A549 (cell line): ENCODE measurements around the gene SZT2. TPM values are rescaled to one million over a fixed set of nuclear protein-coding genes. Genes with fewer than 3 reads are reported as not detected.
"Not testable (repeated sequence)": the region's sequence is repeated elsewhere in the genome, so short reads cannot be mapped to it uniquely, and the experiment has no call there.

Experiments
- ATAC-seq, 2 experiments: fragments of 200-7000 bp in 1 of 2; fragments of >200 bp in 1 of 2; cut with Nextera tagmentation in 1 of 2; cut with Tn5 transposase in 1 of 2; 3 replicates each; pipeline versions ENCODE4 v1.8.0 to v1.9.1; 2018 to 2020; ENCODE audit warnings: mild to moderate bottlenecking in 1 of 2, moderate library complexity in 1 of 2
- CTCF ChIA-PET: fragments of 300-600 bp; sonication (Branson Sonifier 250); formaldehyde crosslinking; extraction: SDS; loops from one replicate; lab custom pipeline; 2021; ENCODE audit warnings: antibody characterized with exemption, inconsistent platforms; lab: Yijun Ruan, JAX
- POLR2A ChIA-PET: fragments of 350-600 bp; formaldehyde crosslinking; extraction: SDS; loops from one replicate; lab custom pipeline; 2021; ENCODE audit warnings: antibody characterized with exemption, inconsistent platforms; lab: Yijun Ruan, JAX
- DNase-seq, 2 experiments: peaks; one replicate each; pipeline versions ENCODE4 v3.0.0 to v3.0.0-alpha.2; 2011 to 2016; ENCODE audit warnings: low read depth in 1 of 2, low spot score in 1 of 2
- FAIRE-seq: peaks from 2 replicates; lab custom pipeline; 2011; peaks lifted over from hg19 to GRCh38; lab: Jason Lieb, UNC
- H3K27ac ChIP-seq, 2 experiments: fragments of >200 bp; sonication (Bioruptor Twin); formaldehyde crosslinking; 3 replicates each; pipeline ENCODE4 v1.5.1; 2016 to 2017
- H3K4me1 ChIP-seq: fragments of >200 bp; sonication (Bioruptor Twin); formaldehyde crosslinking; 3 replicates; pipeline ENCODE4 v1.6.1; 2016
- H3K4me2 ChIP-seq: fragments of >200 bp; sonication (Bioruptor Twin); formaldehyde crosslinking; 3 replicates; pipeline ENCODE4 v1.6.1; 2016
- H3K4me3 ChIP-seq: fragments of >200 bp; sonication (Bioruptor Twin); formaldehyde crosslinking; 3 replicates; pipeline ENCODE4 v1.5.1; 2016
- H3K9me3 ChIP-seq: fragments of >200 bp; sonication (Bioruptor Twin); formaldehyde crosslinking; 3 replicates; pipeline ENCODE4 v1.6.1; 2016
- ATOH8 ChIP-seq: fragments of 250-450 bp; sonication (Bioruptor Pico); IDR thresholded peaks from 2 replicates; pipeline ENCODE4 v1.5.0; 2020; ENCODE audit warnings: low read depth, mild to moderate bottlenecking, moderate library complexity
- CEBPB ChIP-seq, 2 experiments: fragments of >200 bp in 1 of 2; sonication (Bioruptor Twin) in 1 of 2; formaldehyde crosslinking in 1 of 2; IDR thresholded peaks; 2 replicates each; pipeline ENCODE4 v1.6.1; 2012 to 2016
- CTCF ChIP-seq: fragments of >200 bp; sonication (Bioruptor Twin); formaldehyde crosslinking; IDR thresholded peaks from 3 replicates; pipeline ENCODE4 v1.5.1; 2016
- ESRRA ChIP-seq: fragments of 150-350 bp; IDR thresholded peaks from 2 replicates; pipeline ENCODE4 v1.6.1; 2014; ENCODE audit warnings: mild to moderate bottlenecking, low read length, borderline replicate concordance
- FOXS1 ChIP-seq: fragments of 250-450 bp; sonication (Bioruptor Pico); IDR thresholded peaks from 2 replicates; pipeline ENCODE4 v1.5.0; 2020; ENCODE audit warnings: mild to moderate bottlenecking, moderate library complexity
- HDAC2 ChIP-seq: fragments of 200-600 bp; sonication (generic); IDR thresholded peaks from 2 replicates; pipeline ENCODE4 v1.6.1; 2016
- MAZ ChIP-seq: fragments of 150-350 bp; IDR thresholded peaks from 2 replicates; pipeline ENCODE4 v1.6.1; 2014; ENCODE audit warnings: antibody characterized with exemption, low read depth, low read length, borderline replicate concordance
- MYC ChIP-seq: IDR thresholded peaks from 2 replicates; pipeline ENCODE4 v1.6.1; 2012; ENCODE audit warnings: mild to moderate bottlenecking, inconsistent platforms, low read length, improper control_type of control experiment, borderline replicate concordance
- POLR2A ChIP-seq: IDR thresholded peaks from 2 replicates; pipeline ENCODE4 v1.6.1; 2012; ENCODE audit warnings: mild to moderate bottlenecking, low read length
- RAD21 ChIP-seq, 2 experiments: fragments of >200 bp in 1 of 2; sonication (Bioruptor Twin) in 1 of 2; formaldehyde crosslinking in 1 of 2; IDR thresholded peaks in 1 of 2; conservative IDR thresholded peaks in 1 of 2; 2 replicates in 1 of 2; 3 replicates in 1 of 2; pipeline ENCODE4 v1.6.1; 2012 to 2018; ENCODE audit warnings: inconsistent platforms in 1 of 2
- RFX5 ChIP-seq: fragments of 450-650 bp; IDR thresholded peaks from 2 replicates; pipeline ENCODE4 v1.7.1; 2014; ENCODE audit warnings: antibody characterized with exemption, mild to moderate bottlenecking, moderate library complexity
- RNF2 ChIP-seq: fragments of 200-600 bp; sonication (generic); IDR thresholded peaks from 2 replicates; pipeline ENCODE4 v1.6.1; 2016; ENCODE audit warnings: low read depth, mild to moderate bottlenecking, antibody characterized with exemption, moderate library complexity, borderline replicate concordance
- TFCP2L1 ChIP-seq: fragments of 250-450 bp; sonication (Bioruptor Pico); IDR thresholded peaks from 2 replicates; pipeline ENCODE4 v1.5.0; 2021; ENCODE audit warnings: mild to moderate bottlenecking
- ZC3H11A ChIP-seq: fragments of 450-650 bp; IDR thresholded peaks from 2 replicates; pipeline ENCODE4 v1.6.1; 2014; ENCODE audit warnings: antibody characterized with exemption, mild to moderate bottlenecking
- ZFP36 ChIP-seq: fragments of 450-650 bp; IDR thresholded peaks from 2 replicates; pipeline ENCODE4 v1.6.1; 2014; ENCODE audit warnings: borderline replicate concordance; ENCODE audit not compliant: partially characterized antibody
- WGBS: methylation state at CpG from one replicate; pipeline ENCODE4 v1.1.6; 2017; ENCODE audit errors: missing lambda C conversion rate; 5-methylcytosine and 5-hydroxymethylcytosine counted together
- polyA plus RNA-seq, 4 experiments: library from polyadenylated mRNA; depleted of rRNA in 3 of 4; stranded (reverse); fragments of >200 nt; fragmentation: RNase III in 1 of 4; extraction: RNeasy Plus Mini Kit Qiagen cat#74134 plus additional on column Dnase treatment in 1 of 4; gene quantifications; 2 replicates in 3 of 4; 3 replicates in 1 of 4; pipeline ENCODE4 v1.2.3, GENCODE V29; 2011 to 2017
- small RNA-seq, 6 experiments: library from RNA; depleted of rRNA; stranded (forward); fragments of <200 nt; gene quantifications; one replicate each; pipeline ENCODE3, GENCODE V24; 2012
- TF ChIP-seq, protein P1 (sequence below): fragments of >200 bp; sonication (Bioruptor Twin); formaldehyde crosslinking; IDR thresholded peaks from 3 replicates; pipeline ENCODE4 v1.6.1; 2016
- TF ChIP-seq, protein P2 (sequence below): fragments of 250-450 bp; sonication (Bioruptor Pico); IDR thresholded peaks from 2 replicates; pipeline ENCODE4 v1.5.0; 2021; ENCODE audit warnings: mild to moderate bottlenecking, moderate library complexity, borderline replicate concordance

Gene SZT2
- polyA plus RNA-seq, 2 of the 4 experiments (the other 2 are of a cell fraction) = 6.1 to 6.5 TPM

DNA sequence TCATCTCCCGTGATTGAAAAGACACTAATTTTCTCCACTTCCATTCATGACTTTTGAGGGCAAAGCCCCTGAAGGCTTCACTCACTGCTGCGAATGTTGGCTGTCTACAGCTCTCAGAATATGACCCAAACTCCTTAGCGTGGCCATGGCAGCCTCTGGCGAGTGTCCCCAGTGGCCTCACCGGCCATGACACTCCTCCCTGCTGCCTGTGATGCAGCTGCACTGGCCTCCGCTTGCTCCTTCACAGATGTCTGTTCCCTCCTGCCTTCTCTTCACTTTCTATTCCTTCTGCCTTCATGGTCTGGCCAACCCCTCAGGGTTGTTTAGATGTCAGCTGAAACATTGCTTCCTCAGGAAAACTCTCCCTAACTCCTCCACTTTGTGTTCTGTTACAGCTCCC lies 110.2 kb downstream of the SZT2 start:
- H3K27ac ChIP-seq = no peak overlapping the region
- ATAC-seq = peak; percentile 62
- CTCF ChIA-PET = no interaction called here
- no peak for DNase-seq
- H3K4me2 ChIP-seq = no peak overlapping the region
- no peaks in the 10 kb centered on the region for H3K9me3 ChIP-seq
- 79% methylated on average over 6 of the region's 6 CpGs for WGBS
- TF ChIP-seq POLR2A = no peak
- TF ChIP-seq TFCP2L1 = no peak
- no peak for TF ChIP-seq MAZ
- TF ChIP-seq FOXS1 (CRISPR knock-in tag) = no peak
- TF ChIP-seq ESRRA = no peak
- TF ChIP-seq RNF2 = no peak
- TF ChIP-seq MYC = no peak
- no peak for TF ChIP-seq HDAC2
- TF ChIP-seq, protein P1, sequence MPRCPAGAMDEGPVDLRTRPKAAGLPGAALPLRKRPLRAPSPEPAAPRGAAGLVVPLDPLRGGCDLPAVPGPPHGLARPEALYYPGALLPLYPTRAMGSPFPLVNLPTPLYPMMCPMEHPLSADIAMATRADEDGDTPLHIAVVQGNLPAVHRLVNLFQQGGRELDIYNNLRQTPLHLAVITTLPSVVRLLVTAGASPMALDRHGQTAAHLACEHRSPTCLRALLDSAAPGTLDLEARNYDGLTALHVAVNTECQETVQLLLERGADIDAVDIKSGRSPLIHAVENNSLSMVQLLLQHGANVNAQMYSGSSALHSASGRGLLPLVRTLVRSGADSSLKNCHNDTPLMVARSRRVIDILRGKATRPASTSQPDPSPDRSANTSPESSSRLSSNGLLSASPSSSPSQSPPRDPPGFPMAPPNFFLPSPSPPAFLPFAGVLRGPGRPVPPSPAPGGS = no peak
- no peak for TF ChIP-seq ZFP36
- TF ChIP-seq CEBPB (IDR thresholded peaks at IDR 0.05) = no peak
- no peak for TF ChIP-seq ZC3H11A
- TF ChIP-seq RAD21 (conservative IDR thresholded peaks at IDR 0.05 in 1 of 2, IDR thresholded peaks at IDR 0.05 in 1 of 2) = no peak
- no peak for TF ChIP-seq RFX5
- TF ChIP-seq, protein P2, sequence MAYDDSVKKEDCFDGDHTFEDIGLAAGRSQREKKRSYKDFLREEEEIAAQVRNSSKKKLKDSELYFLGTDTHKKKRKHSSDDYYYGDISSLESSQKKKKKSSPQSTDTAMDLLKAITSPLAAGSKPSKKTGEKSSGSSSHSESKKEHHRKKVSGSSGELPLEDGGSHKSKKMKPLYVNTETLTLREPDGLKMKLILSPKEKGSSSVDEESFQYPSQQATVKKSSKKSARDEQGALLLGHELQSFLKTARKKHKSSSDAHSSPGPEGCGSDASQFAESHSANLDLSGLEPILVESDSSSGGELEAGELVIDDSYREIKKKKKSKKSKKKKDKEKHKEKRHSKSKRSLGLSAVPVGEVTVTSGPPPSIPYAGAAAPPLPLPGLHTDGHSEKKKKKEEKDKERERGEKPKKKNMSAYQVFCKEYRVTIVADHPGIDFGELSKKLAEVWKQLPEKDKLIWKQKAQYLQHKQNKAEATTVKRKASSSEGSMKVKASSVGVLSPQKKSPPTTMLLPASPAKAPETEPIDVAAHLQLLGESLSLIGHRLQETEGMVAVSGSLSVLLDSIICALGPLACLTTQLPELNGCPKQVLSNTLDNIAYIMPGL = no peak
- no peak overlapping the region for H3K4me3 ChIP-seq
- FAIRE-seq = no peak
- POLR2A ChIA-PET = no interaction called here
- H3K4me1 ChIP-seq = no peaks in the 10 kb centered on the region

GRCh38 chr1:43501806-43502205 lies 112.1 kb downstream of the SZT2 start:
- POLR2A ChIA-PET, CTCF ChIA-PET: not testable (repeated sequence)
- WGBS = no CpG with 5 or more reads among the region's 33 CpGs

DNA sequence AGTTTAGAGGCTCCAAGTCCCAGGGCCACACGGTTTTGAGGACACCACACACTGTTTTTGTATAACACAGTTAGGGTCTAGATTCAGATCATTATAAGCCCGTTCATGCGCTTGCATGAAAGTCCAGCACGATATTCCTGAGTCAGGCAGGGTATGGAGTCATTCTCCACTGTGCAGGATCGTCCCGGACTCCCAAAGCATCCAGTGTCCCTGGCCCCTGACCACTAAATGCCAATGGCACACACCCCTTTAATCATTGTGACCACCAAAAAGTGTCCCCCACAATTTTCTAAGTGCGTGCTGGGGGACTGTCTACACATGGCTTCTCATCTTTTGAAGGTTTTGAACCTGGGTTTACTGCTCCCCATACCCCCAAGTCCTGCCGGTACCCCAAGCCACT lies 113.8 kb downstream of the SZT2 start:
- POLR2A ChIA-PET = no interaction called here
- no peak for FAIRE-seq

More at GRCh38 chr1:43501806-43502205, 112.1 kb downstream of the SZT2 start:
- not testable (repeated sequence) for FAIRE-seq, H3K27ac ChIP-seq, H3K9me3 ChIP-seq, ATAC-seq, H3K4me3 ChIP-seq, H3K4me2 ChIP-seq, DNase-seq
- peaks cover 11% of the 10 kb centered on the region; the same call in 2 of the 3 replicates for H3K4me1 ChIP-seq

More for the DNA sequence above, 113.8 kb downstream of the SZT2 start:
- ATAC-seq (no peak), DNase-seq (no peak)
- no peak overlapping the region for H3K4me2 ChIP-seq
- no peak overlapping the region for H3K27ac ChIP-seq
- no peak overlapping the region for H3K4me3 ChIP-seq
- 85% methylated on average over 8 of the region's 8 CpGs for WGBS
- no peak for TF ChIP-seq MAZ
- TF ChIP-seq CTCF = no peak
- TF ChIP-seq ATOH8 = no peak
- peaks cover 11% of the 10 kb centered on the region; the same call in 2 of the 3 replicates for H3K4me1 ChIP-seq
- no peaks in the 10 kb centered on the region for H3K9me3 ChIP-seq
- CTCF ChIA-PET = interaction anchor here (0.6 kb wide), 1 partner anchor 15 kb away, joined by 3 read pairs; no protein-coding TSS in a partner anchor

Small RNAs within 50 kb of the gene (small RNA-seq; reads per million reads assigned to genes)
- 0 reads per million in 6 experiments for gene MIR6735

Other genes starting within 250 kb of the SZT2 start
- 84.9 and 109 TPM in 2 replicates for gene EBNA1BP2, start 217.6 kb upstream of the SZT2 start, polyA plus RNA-seq (2011; rRNA removed)
- gene EBNA1BP2, start 217.6 kb upstream of the SZT2 start, polyA plus RNA-seq (2017; fragmentation: RNase III; extraction: RNeasy Plus Mini Kit Qiagen cat#74134 plus additional on column Dnase treatment) = 139 to 178 TPM (median 151 TPM) in 3 replicates
- 0.80 and 1.3 TPM in 2 replicates for gene CFAP57, start 217.6 kb upstream of the SZT2 start, polyA plus RNA-seq (2011; rRNA removed)
- 0.54 to 0.73 TPM (median 0.62 TPM) in 3 replicates for gene CFAP57, start 217.6 kb upstream of the SZT2 start, polyA plus RNA-seq (2017; fragmentation: RNase III; extraction: RNeasy Plus Mini Kit Qiagen cat#74134 plus additional on column Dnase treatment)
- gene TMEM125, start 119.9 kb upstream of the SZT2 start, polyA plus RNA-seq (2011; rRNA removed) = not detected in 2 replicates
- not detected in 3 replicates for gene TMEM125, start 119.9 kb upstream of the SZT2 start, polyA plus RNA-seq (2017; fragmentation: RNase III; extraction: RNeasy Plus Mini Kit Qiagen cat#74134 plus additional on column Dnase treatment)
- not detected in 2 replicates for gene C1orf210, start 104.3 kb upstream of the SZT2 start, polyA plus RNA-seq (2011; rRNA removed)
- not detected in 3 replicates for gene C1orf210, start 104.3 kb upstream of the SZT2 start, polyA plus RNA-seq (2017; fragmentation: RNase III; extraction: RNeasy Plus Mini Kit Qiagen cat#74134 plus additional on column Dnase treatment)
- not detected in 2 replicates for gene TIE1, start 88.9 kb upstream of the SZT2 start, polyA plus RNA-seq (2011; rRNA removed)
- not detected in 3 replicates for gene TIE1, start 88.9 kb upstream of the SZT2 start, polyA plus RNA-seq (2017; fragmentation: RNase III; extraction: RNeasy Plus Mini Kit Qiagen cat#74134 plus additional on column Dnase treatment)
- not detected in 2 replicates for gene MPL, start 52.1 kb upstream of the SZT2 start, polyA plus RNA-seq (2011; rRNA removed)
- gene MPL, start 52.1 kb upstream of the SZT2 start, polyA plus RNA-seq (2017; fragmentation: RNase III; extraction: RNeasy Plus Mini Kit Qiagen cat#74134 plus additional on column Dnase treatment) = not detected in 3 replicates
- gene CDC20, start 30.9 kb upstream of the SZT2 start, polyA plus RNA-seq (2011; rRNA removed) = 73.8 and 91.5 TPM in 2 replicates
- gene CDC20, start 30.9 kb upstream of the SZT2 start, polyA plus RNA-seq (2017; fragmentation: RNase III; extraction: RNeasy Plus Mini Kit Qiagen cat#74134 plus additional on column Dnase treatment) = 106 to 141 TPM (median 116 TPM) in 3 replicates
- 124 and 147 TPM in 2 replicates for gene ELOVL1, start 21.9 kb upstream of the SZT2 start, polyA plus RNA-seq (2011; rRNA removed)
- 96.6 to 105 TPM (median 104 TPM) in 3 replicates for gene ELOVL1, start 21.9 kb upstream of the SZT2 start, polyA plus RNA-seq (2017; fragmentation: RNase III; extraction: RNeasy Plus Mini Kit Qiagen cat#74134 plus additional on column Dnase treatment)
- gene MED8, start 99 bp upstream of the SZT2 start, polyA plus RNA-seq (2011; rRNA removed) = 33.9 and 40.4 TPM in 2 replicates
- gene MED8, start 99 bp upstream of the SZT2 start, polyA plus RNA-seq (2017; fragmentation: RNase III; extraction: RNeasy Plus Mini Kit Qiagen cat#74134 plus additional on column Dnase treatment) = 21.8 to 26.0 TPM (median 23.4 TPM) in 3 replicates
- gene HYI, start 64.0 kb downstream of the SZT2 start, polyA plus RNA-seq (2011; rRNA removed) = 6.6 and 7.2 TPM in 2 replicates
- gene HYI, start 64.0 kb downstream of the SZT2 start, polyA plus RNA-seq (2017; fragmentation: RNase III; extraction: RNeasy Plus Mini Kit Qiagen cat#74134 plus additional on column Dnase treatment) = 15.1 to 17.1 TPM (median 15.3 TPM) in 3 replicates
- gene PTPRF, start 141.0 kb downstream of the SZT2 start, polyA plus RNA-seq (2011; rRNA removed) = 96.5 and 111 TPM in 2 replicates
- 68.3 to 75.4 TPM (median 68.5 TPM) in 3 replicates for gene PTPRF, start 141.0 kb downstream of the SZT2 start, polyA plus RNA-seq (2017; fragmentation: RNase III; extraction: RNeasy Plus Mini Kit Qiagen cat#74134 plus additional on column Dnase treatment)